Suprapubic skin (tissue), 4 donors: Measurements from ENCODE around the gene ZNF541. TPM values are rescaled to one million over a fixed set of nuclear protein-coding genes. Genes with fewer than 3 reads are reported as not detected.

Experiments
- DNase-seq, 2 donors: peaks; one replicate each; pipeline ENCODE4 v3.0.0-alpha.2; 2019; ENCODE audit warnings: low spot score in 2 of 2
- H3K27ac ChIP-seq: fragments of 200-600 bp; sonication (generic); one replicate; pipeline ENCODE4 v1.5.1; 2019
- H3K27me3 ChIP-seq: fragments of 200-600 bp; sonication (generic); one replicate; pipeline ENCODE4 v1.5.1; 2019
- H3K36me3 ChIP-seq: fragments of 200-600 bp; sonication (generic); one replicate; pipeline ENCODE4 v1.5.1; 2019
- H3K4me1 ChIP-seq: fragments of 200-600 bp; sonication (generic); one replicate; pipeline ENCODE4 v1.5.1; 2019
- H3K4me3 ChIP-seq: fragments of 200-600 bp; sonication (generic); one replicate; pipeline ENCODE4 v1.5.1; 2019; ENCODE audit warnings: mild to moderate bottlenecking
- H3K9me3 ChIP-seq: fragments of 200-600 bp; sonication (generic); one replicate; pipeline ENCODE4 v1.5.1; 2019
- CTCF ChIP-seq, 2 donors: fragments of 200-600 bp in 1 of 2; fragments of 450-650 bp in 1 of 2; sonication (generic) in 1 of 2; IDR thresholded peaks; one replicate each; pipeline ENCODE4 v1.5.1; 2016 to 2019; ENCODE audit warnings: antibody characterized with exemption in 2 of 2, mild to moderate bottlenecking in 1 of 2, moderate library complexity in 1 of 2
- EP300 ChIP-seq: sonication (generic); formaldehyde crosslinking; IDR thresholded peaks from one replicate; pipeline ENCODE4 v1.6.1; 2017; ENCODE audit warnings: antibody characterized with exemption
- POLR2A ChIP-seq, 2 donors: fragments of 450-650 bp; IDR thresholded peaks; one replicate each; pipeline ENCODE4 v1.6.1; 2017; ENCODE audit warnings: antibody characterized with exemption in 2 of 2, mild to moderate bottlenecking in 2 of 2, moderate library complexity in 2 of 2
- POLR2AphosphoS5 ChIP-seq, 3 donors: sonication (generic); formaldehyde crosslinking; IDR thresholded peaks; one replicate each; pipeline ENCODE4 v1.6.1; 2017; ENCODE audit warnings: antibody characterized with exemption in 3 of 3
- WGBS: methylation state at CpG from one replicate; pipeline ENCODE4 v1.1.5; 2018; 5-methylcytosine and 5-hydroxymethylcytosine counted together
- total RNA-seq, 4 donors: library from RNA; depleted of rRNA; stranded (reverse); fragments of >200 nt; gene quantifications; one replicate each; pipeline ENCODE4 v1.1.0, GENCODE V29; 2016

The ZNF541 gene
- total RNA-seq, 4 donors from 2014 or later = 0.49 to 0.80 (median 0.51) TPM; not detected in 1

- Histone ChIP-seq H3K27ac (peak within 1 kb of the TSS; percentile 99), H3K27me3 (no peaks in the 10 kb centered on the region), H3K4me3 (peak within 1 kb of the TSS; percentile 99), H3K36me3 (no peaks in the 10 kb centered on the region), H3K4me1 (peaks cover 48% of the 10 kb centered on the region), H3K9me3 (no peaks in the 10 kb centered on the region)
- TF ChIP-seq CTCF (IDR thresholded peaks at IDR 0.05) (no peak), POLR2AphosphoS5 (IDR thresholded peaks at IDR 0.05) (no peak), EP300 (no peak), POLR2A (IDR thresholded peaks at IDR 0.05) (no peak)
- WGBS = under 1% methylated on average over 50 of the region's 94 CpGs
- peak; percentile 90 to 91 for DNase-seq
Observed at GRCh38 chr19:47608969-47609905, 36.3 kb upstream of the ZNF541 start, which contains the start of gene BICRA. Gene BICRA, plus strand, starts transcription at chr19:47609134. Its CDS starts 64,441 bp downstream, at chr19:47673575.

DNA sequence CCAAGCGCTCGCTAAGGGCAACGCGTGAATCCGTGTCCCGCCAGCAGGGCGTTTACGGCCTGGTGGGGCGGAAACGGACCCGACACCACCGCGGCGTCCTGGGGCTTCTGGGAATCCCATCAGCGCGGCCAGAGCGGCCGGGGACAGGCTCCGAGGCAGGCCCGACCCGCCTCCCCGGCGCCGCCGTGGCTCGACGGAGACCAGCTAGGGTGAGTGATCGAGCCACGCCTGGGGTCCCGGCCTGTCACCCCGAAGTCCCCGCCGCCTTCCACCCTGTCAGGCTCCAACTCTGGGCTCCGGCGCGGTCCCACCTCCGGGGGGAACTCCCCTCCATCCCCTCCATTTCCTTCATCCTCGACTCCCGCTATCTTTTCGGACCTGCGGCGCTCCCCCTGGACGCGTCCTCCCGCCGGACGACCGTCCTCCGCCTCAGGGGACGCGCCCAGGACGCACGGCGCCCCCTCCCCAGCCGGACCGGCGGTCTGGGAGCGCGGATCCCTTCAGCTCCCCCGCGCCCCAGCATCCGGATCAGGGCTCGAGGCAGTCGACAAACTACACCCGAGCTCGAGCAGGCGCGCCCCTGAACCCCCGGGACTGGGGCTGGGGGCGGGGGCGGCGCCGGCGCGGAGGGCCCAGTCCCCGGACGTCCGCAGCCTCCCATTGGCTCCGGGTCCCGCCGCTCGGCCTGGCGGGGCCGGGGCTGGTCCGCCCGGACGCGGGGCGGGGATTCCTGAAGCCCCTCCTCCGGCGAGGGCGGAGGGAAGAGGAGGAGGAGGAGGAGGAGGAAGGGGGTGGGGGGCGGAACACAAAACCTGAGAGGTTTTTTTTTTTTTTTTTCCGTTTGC lies 35.3 kb upstream of the ZNF541 start:
- Histone ChIP-seq H3K27ac (peak overlapping the region; percentile 99), H3K9me3 (no peaks in the 10 kb centered on the region), H3K4me3 (peak overlapping the region; percentile 99), H3K36me3 (no peaks in the 10 kb centered on the region), H3K27me3 (no peaks in the 10 kb centered on the region), H3K4me1 (peaks cover 42% of the 10 kb centered on the region)
- peak; percentile 95 for DNase-seq
- TF ChIP-seq POLR2A (IDR thresholded peaks at IDR 0.05) (peak in 1 of 2 donors; percentile 67), POLR2AphosphoS5 (IDR thresholded peaks at IDR 0.05) (peak in 1 of 3 donors; percentile 27), EP300 (no peak), CTCF (IDR thresholded peaks at IDR 0.05) (peak in 1 of 2 donors; percentile 32)
- under 1% methylated on average over 65 of the region's 94 CpGs for WGBS

- Histone ChIP-seq H3K27me3 (no peaks in the 10 kb centered on the region), H3K36me3 (no peaks in the 10 kb centered on the region), H3K27ac (peak overlapping the region; percentile 99), H3K9me3 (no peaks in the 10 kb centered on the region), H3K4me3 (peak overlapping the region; percentile 99), H3K4me1 (peaks cover 35% of the 10 kb centered on the region)
- 41% methylated on average over 21 of the region's 21 CpGs for WGBS
- TF ChIP-seq CTCF (IDR thresholded peaks at IDR 0.05) (no peak), POLR2A (IDR thresholded peaks at IDR 0.05) (no peak), POLR2AphosphoS5 (IDR thresholded peaks at IDR 0.05) (no peak), EP300 (no peak)
- no peak for DNase-seq
Observed at GRCh38 chr19:47607564-47608073, 34.7 kb upstream of the ZNF541 start.

DNA sequence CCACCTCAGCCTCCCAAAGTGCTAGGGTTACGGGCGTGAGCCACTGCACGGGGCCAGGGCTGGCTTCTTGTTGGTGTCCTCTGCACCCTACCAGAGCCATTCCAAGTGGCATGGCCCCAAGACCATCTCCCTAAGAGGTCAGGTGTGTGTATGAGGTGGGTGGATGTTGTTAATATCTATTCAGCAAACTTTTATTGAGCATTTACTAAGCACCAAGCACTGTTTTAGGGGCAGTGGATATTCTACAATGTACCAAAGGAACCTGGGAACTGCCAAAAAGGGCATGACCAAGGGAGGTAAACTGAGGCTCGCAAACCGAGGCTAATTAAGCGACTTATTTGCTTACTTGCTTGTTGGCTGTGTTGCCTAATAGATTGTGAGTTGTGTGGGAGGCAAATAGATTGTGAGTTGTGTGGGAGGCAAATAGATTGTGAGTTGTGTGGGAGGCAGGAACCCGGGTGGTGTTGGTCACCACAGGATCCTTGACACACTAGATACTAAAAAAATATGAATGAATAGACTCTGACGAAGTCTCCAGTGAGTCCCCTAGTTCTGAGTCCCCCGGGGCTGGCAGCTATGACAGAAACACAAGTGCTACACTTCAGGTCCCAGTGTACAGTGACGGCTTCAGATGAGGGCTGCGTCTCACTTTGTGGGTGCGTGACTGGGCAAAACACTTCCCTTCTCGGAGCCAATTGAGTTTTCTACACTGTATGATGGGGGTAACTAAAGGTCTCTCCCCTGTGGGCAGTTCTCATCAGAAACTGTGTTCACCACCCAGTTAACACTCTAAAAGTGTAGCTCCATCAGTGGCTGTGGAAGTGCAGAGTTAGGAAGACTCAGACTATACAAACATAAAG lies 31.0 kb upstream of the ZNF541 start:
- Histone ChIP-seq H3K4me1 (peaks cover 24% of the 10 kb centered on the region), H3K9me3 (no peaks in the 10 kb centered on the region), H3K4me3 (no peak overlapping the region), H3K27ac (no peak overlapping the region), H3K36me3 (no peaks in the 10 kb centered on the region), H3K27me3 (no peaks in the 10 kb centered on the region)
- no peak for TF ChIP-seq POLR2A (IDR thresholded peaks at IDR 0.05)
- 63% methylated on average over 12 of the region's 13 CpGs for WGBS
- DNase-seq = no peak
